Measurements from ENCODE around the gene SLC6A20.
"Not testable (repeated sequence)": the region's sequence is repeated elsewhere in the genome, so short reads cannot be mapped to it uniquely, and the experiment has no call there.

SLC6A20 gene

GRCh38 chr3:45751537-45752242, 44.6 kb downstream of the SLC6A20 start:
- H3K4me1 ChIP-seq (ENCODE audit: control insufficient read depth, insufficient read depth, low read length): peaks cover 9% of the 10 kb centered on the region
- no peaks in the 10 kb centered on the region for H3K9me3 ChIP-seq (replicated peaks; ENCODE audit: low read length)
- no peak overlapping the region for H3K4me2 ChIP-seq (ENCODE audit: low read length)
- H3K27me3 ChIP-seq (ENCODE audit: control insufficient read depth, insufficient read depth, low read length): no peaks in the 10 kb centered on the region
- no peak overlapping the region for H3K4me3 ChIP-seq (ENCODE audit: low read length)
- H3K9ac ChIP-seq (ENCODE audit: low read depth, low read length): no peak overlapping the region
- peaks cover 9% of the 10 kb centered on the region for H3K36me3 ChIP-seq (ENCODE audit: insufficient read depth, low read length)

- peaks cover 9% of the 10 kb centered on the region for H3K4me1 ChIP-seq (ENCODE audit: control insufficient read depth, insufficient read depth, low read length)
- H3K9me3 ChIP-seq (replicated peaks; ENCODE audit: low read length): no peaks in the 10 kb centered on the region
- H3K27me3 ChIP-seq (ENCODE audit: control insufficient read depth, insufficient read depth, low read length): no peaks in the 10 kb centered on the region
- peaks cover 18% of the 10 kb centered on the region for H3K36me3 ChIP-seq (ENCODE audit: insufficient read depth, low read length)
- H3K4me2 ChIP-seq (ENCODE audit: low read length): no peak overlapping the region
- H3K4me3 ChIP-seq (ENCODE audit: low read length): no peak overlapping the region
- H3K9ac ChIP-seq (ENCODE audit: low read depth, low read length): no peak overlapping the region
Measured at GRCh38 chr3:45749880-45750279, 46.5 kb downstream of the SLC6A20 start.

GRCh38 chr3:45749036-45749600, 47.2 kb downstream of the SLC6A20 start:
- not testable (repeated sequence) for H3K4me1 ChIP-seq (ENCODE audit: control insufficient read depth, insufficient read depth, low read length); H3K9me3 ChIP-seq (replicated peaks; ENCODE audit: low read length); H3K27me3 ChIP-seq (ENCODE audit: control insufficient read depth, insufficient read depth, low read length); H3K4me2 ChIP-seq (ENCODE audit: low read length); H3K9ac ChIP-seq (ENCODE audit: low read depth, low read length); H3K4me3 ChIP-seq (ENCODE audit: low read length)
- H3K36me3 ChIP-seq (ENCODE audit: insufficient read depth, low read length): peaks cover 26% of the 10 kb centered on the region

GRCh38 chr3:45748068-45748467, 48.3 kb downstream of the SLC6A20 start:
- no peaks in the 10 kb centered on the region for H3K27me3 ChIP-seq (ENCODE audit: control insufficient read depth, insufficient read depth, low read length)
- peaks cover 9% of the 10 kb centered on the region for H3K4me1 ChIP-seq (ENCODE audit: control insufficient read depth, insufficient read depth, low read length)
- H3K4me3 ChIP-seq (ENCODE audit: low read length): no peak overlapping the region
- H3K9me3 ChIP-seq (replicated peaks; ENCODE audit: low read length): no peaks in the 10 kb centered on the region
- no peak overlapping the region for H3K4me2 ChIP-seq (ENCODE audit: low read length)
- H3K36me3 ChIP-seq (ENCODE audit: insufficient read depth, low read length): peaks cover 36% of the 10 kb centered on the region
- no peak overlapping the region for H3K9ac ChIP-seq (ENCODE audit: low read depth, low read length)

GRCh38 chr3:45746777-45747622, 49.3 kb downstream of the SLC6A20 start:
- Histone ChIP-seq H3K9me3 (replicated peaks; ENCODE audit: low read length) (no peaks in the 10 kb centered on the region), H3K36me3 (ENCODE audit: insufficient read depth, low read length) (peaks cover 45% of the 10 kb centered on the region), H3K4me1 (ENCODE audit: control insufficient read depth, insufficient read depth, low read length) (peaks cover 9% of the 10 kb centered on the region), H3K9ac (ENCODE audit: low read depth, low read length) (no peak overlapping the region), H3K4me3 (ENCODE audit: low read length) (no peak overlapping the region), H3K4me2 (ENCODE audit: low read length) (no peak overlapping the region), H3K27me3 (ENCODE audit: control insufficient read depth, insufficient read depth, low read length) (no peaks in the 10 kb centered on the region)

- no peak overlapping the region for H3K4me3 ChIP-seq (ENCODE audit: low read length)
- peaks cover 9% of the 10 kb centered on the region for H3K4me1 ChIP-seq (ENCODE audit: control insufficient read depth, insufficient read depth, low read length)
- no peaks in the 10 kb centered on the region for H3K27me3 ChIP-seq (ENCODE audit: control insufficient read depth, insufficient read depth, low read length)
- H3K36me3 ChIP-seq (ENCODE audit: insufficient read depth, low read length): peaks cover 50% of the 10 kb centered on the region
- no peak overlapping the region for H3K4me2 ChIP-seq (ENCODE audit: low read length)
- H3K9me3 ChIP-seq (replicated peaks; ENCODE audit: low read length): no peaks in the 10 kb centered on the region
- H3K9ac ChIP-seq (ENCODE audit: low read depth, low read length): no peak overlapping the region
Measured at GRCh38 chr3:45746165-45746776, 50.1 kb downstream of the SLC6A20 start.

GRCh38 chr3:45742461-45743089, 53.8 kb downstream of the SLC6A20 start:
- Histone ChIP-seq H3K4me1 (ENCODE audit: control insufficient read depth, insufficient read depth, low read length) (peaks cover 1% of the 10 kb centered on the region), H3K36me3 (ENCODE audit: insufficient read depth, low read length) (peaks cover 80% of the 10 kb centered on the region), H3K4me3 (ENCODE audit: low read length) (no peak overlapping the region), H3K27me3 (ENCODE audit: control insufficient read depth, insufficient read depth, low read length) (no peaks in the 10 kb centered on the region), H3K9me3 (replicated peaks; ENCODE audit: low read length) (no peaks in the 10 kb centered on the region), H3K9ac (ENCODE audit: low read depth, low read length) (no peak overlapping the region), H3K4me2 (ENCODE audit: low read length) (no peak overlapping the region)

GRCh38 chr3:45741742-45742460, 54.4 kb downstream of the SLC6A20 start:
- Histone ChIP-seq H3K4me2 (ENCODE audit: low read length) (no peak overlapping the region), H3K9ac (ENCODE audit: low read depth, low read length) (no peak overlapping the region)

GRCh38 chr3:45741247-45741646, 55.1 kb downstream of the SLC6A20 start:
- no peak overlapping the region for H3K4me2 ChIP-seq (ENCODE audit: low read length)
- peaks cover 84% of the 10 kb centered on the region for H3K36me3 ChIP-seq (ENCODE audit: insufficient read depth, low read length)
- H3K9me3 ChIP-seq (replicated peaks; ENCODE audit: low read length): no peaks in the 10 kb centered on the region
- H3K4me3 ChIP-seq (ENCODE audit: low read length): no peak overlapping the region
- H3K27me3 ChIP-seq (ENCODE audit: control insufficient read depth, insufficient read depth, low read length): no peaks in the 10 kb centered on the region
- H3K9ac ChIP-seq (ENCODE audit: low read depth, low read length): no peak overlapping the region
- H3K4me1 ChIP-seq (ENCODE audit: control insufficient read depth, insufficient read depth, low read length): no peaks in the 10 kb centered on the region

More at GRCh38 chr3:45741742-45742460, 54.4 kb downstream of the SLC6A20 start:
- peaks cover 82% of the 10 kb centered on the region for H3K36me3 ChIP-seq (ENCODE audit: insufficient read depth, low read length)
- H3K4me3 ChIP-seq (ENCODE audit: low read length): no peak overlapping the region
- no peaks in the 10 kb centered on the region for H3K4me1 ChIP-seq (ENCODE audit: control insufficient read depth, insufficient read depth, low read length)
- H3K27me3 ChIP-seq (ENCODE audit: control insufficient read depth, insufficient read depth, low read length): no peaks in the 10 kb centered on the region
- H3K9me3 ChIP-seq (replicated peaks; ENCODE audit: low read length): no peaks in the 10 kb centered on the region

GRCh38 chr3:45739991-45740390, 56.3 kb downstream of the SLC6A20 start:
- Histone ChIP-seq H3K4me2 (ENCODE audit: low read length) (no peak overlapping the region), H3K9ac (ENCODE audit: low read depth, low read length) (no peak overlapping the region), H3K27me3 (ENCODE audit: control insufficient read depth, insufficient read depth, low read length) (no peaks in the 10 kb centered on the region), H3K4me3 (ENCODE audit: low read length) (no peak overlapping the region), H3K9me3 (replicated peaks; ENCODE audit: low read length) (no peaks in the 10 kb centered on the region), H3K4me1 (ENCODE audit: control insufficient read depth, insufficient read depth, low read length) (no peaks in the 10 kb centered on the region), H3K36me3 (ENCODE audit: insufficient read depth, low read length) (peaks cover 88% of the 10 kb centered on the region)

All from skeletal muscle satellite cell (primary cell).